Stimulated activated CD8-positive, alpha-beta memory T cell treated with anti-CD3 and anti-CD28 coated beads, Interleukin-15, amount 100 ng/mL, for 4 hours (primary cell): ENCODE results near the gene SOCS3.
"Not testable (repeated sequence)": the region's sequence is repeated elsewhere in the genome, so short reads cannot be mapped to it uniquely, and the experiment has no call there.

Experiments used
- DNase-seq, 2 donors: peaks; one replicate each; pipeline ENCODE4 v3.0.0-alpha.2; 2020; ENCODE audit warnings: low read depth in 2 of 2

The SOCS3 gene

GRCh38 chr17:78349891-78350642 lies 9.8 kb downstream of the SOCS3 start:
- DNase-seq: no peak

- no peak for DNase-seq
These were observed 11.7 kb downstream of the SOCS3 start for GRCh38 chr17:78348055-78348770.

GRCh38 chr17:78347453-78347852 lies 12.4 kb downstream of the SOCS3 start:
- DNase-seq: no peak

GRCh38 chr17:78346605-78347250 lies 13.1 kb downstream of the SOCS3 start:
- DNase-seq: no peak

GRCh38 chr17:78345791-78346494 lies 13.9 kb downstream of the SOCS3 start:
- DNase-seq: no peak

- no peak for DNase-seq
These were observed 14.7 kb downstream of the SOCS3 start for GRCh38 chr17:78345172-78345571.

GRCh38 chr17:78344666-78345065 lies 15.2 kb downstream of the SOCS3 start:
- DNase-seq: no peak

- peak; percentile 50 to 59 for DNase-seq
These were observed 16.2 kb downstream of the SOCS3 start for GRCh38 chr17:78343543-78344201.

- DNase-seq: no peak
These were observed 16.7 kb downstream of the SOCS3 start for GRCh38 chr17:78343187-78343542.

- DNase-seq: no peak
These were observed 17.3 kb downstream of the SOCS3 start for GRCh38 chr17:78342449-78343186.

GRCh38 chr17:78341559-78342448 lies 18.1 kb downstream of the SOCS3 start:
- no peak for DNase-seq

- DNase-seq: no peak
These were observed 19.5 kb downstream of the SOCS3 start for GRCh38 chr17:78340183-78340955.

- no peak for DNase-seq
These were observed 21.2 kb downstream of the SOCS3 start for GRCh38 chr17:78338486-78339259.

GRCh38 chr17:78337244-78338109 lies 22.4 kb downstream of the SOCS3 start:
- no peak for DNase-seq

GRCh38 chr17:78335209-78335608 lies 24.7 kb downstream of the SOCS3 start:
- no peak for DNase-seq

- DNase-seq: no peak
These were observed 26.9 kb downstream of the SOCS3 start for GRCh38 chr17:78332991-78333390.

GRCh38 chr17:78331355-78331754 lies 28.5 kb downstream of the SOCS3 start:
- not testable (repeated sequence) for DNase-seq
